NK-92 treated with Interleukin-12 subunit alpha and Interleukin-12 subunit beta, amount 100 ng/mL, for 24 hours (cell line): ENCODE data around the gene LRRC15.

Source experiments
- DNase-seq: peaks from one replicate; lab custom pipeline; 2025; lab: John Stamatoyannopoulos, UW

LRRC15 gene

GRCh38 chr3:194332858-194333211, 36.7 kb downstream of the LRRC15 start:
- DNase-seq = no peak

- DNase-seq = no peak
Measured at GRCh38 chr3:194330579-194330978, 39.0 kb downstream of the LRRC15 start.

GRCh38 chr3:194330160-194330559, 39.4 kb downstream of the LRRC15 start:
- DNase-seq = no peak

- no peak for DNase-seq
Measured at GRCh38 chr3:194329583-194329965, 40.0 kb downstream of the LRRC15 start.

GRCh38 chr3:194328942-194329582, 40.5 kb downstream of the LRRC15 start:
- no peak for DNase-seq

- no peak for DNase-seq
Measured at GRCh38 chr3:194328053-194328657, 41.4 kb downstream of the LRRC15 start.

- DNase-seq = no peak
Measured at GRCh38 chr3:194327218-194328052, 42.1 kb downstream of the LRRC15 start.

GRCh38 chr3:194326968-194327217, 42.6 kb downstream of the LRRC15 start:
- DNase-seq = no peak

- no peak for DNase-seq
Measured at GRCh38 chr3:194326192-194326967, 43.2 kb downstream of the LRRC15 start.

GRCh38 chr3:194325424-194326153, 44.0 kb downstream of the LRRC15 start:
- DNase-seq = no peak

- DNase-seq = no peak
Measured at GRCh38 chr3:194324823-194325327, 44.7 kb downstream of the LRRC15 start.

- DNase-seq = no peak
Measured at GRCh38 chr3:194323785-194324735, 45.5 kb downstream of the LRRC15 start.

- DNase-seq = peak; percentile 6
Measured at GRCh38 chr3:194322678-194323211, 46.8 kb downstream of the LRRC15 start.

GRCh38 chr3:194321693-194322640, 47.6 kb downstream of the LRRC15 start:
- no peak for DNase-seq

- DNase-seq = no peak
Measured at GRCh38 chr3:194320744-194321243, 48.7 kb downstream of the LRRC15 start.

GRCh38 chr3:194320100-194320499, 49.4 kb downstream of the LRRC15 start:
- no peak for DNase-seq

- no peak for DNase-seq
Measured at GRCh38 chr3:194318511-194319161, 50.9 kb downstream of the LRRC15 start.

GRCh38 chr3:194316918-194317317, 52.6 kb downstream of the LRRC15 start:
- no peak for DNase-seq
